Hepatic stellate cell (primary cell): ENCODE results near the gene IL17C.

ENCODE experiments used
- DNase-seq: peaks from one replicate; pipeline ENCODE4 v3.0.0; 2011; ENCODE audit warnings: low spot score

Gene IL17C

DNA sequence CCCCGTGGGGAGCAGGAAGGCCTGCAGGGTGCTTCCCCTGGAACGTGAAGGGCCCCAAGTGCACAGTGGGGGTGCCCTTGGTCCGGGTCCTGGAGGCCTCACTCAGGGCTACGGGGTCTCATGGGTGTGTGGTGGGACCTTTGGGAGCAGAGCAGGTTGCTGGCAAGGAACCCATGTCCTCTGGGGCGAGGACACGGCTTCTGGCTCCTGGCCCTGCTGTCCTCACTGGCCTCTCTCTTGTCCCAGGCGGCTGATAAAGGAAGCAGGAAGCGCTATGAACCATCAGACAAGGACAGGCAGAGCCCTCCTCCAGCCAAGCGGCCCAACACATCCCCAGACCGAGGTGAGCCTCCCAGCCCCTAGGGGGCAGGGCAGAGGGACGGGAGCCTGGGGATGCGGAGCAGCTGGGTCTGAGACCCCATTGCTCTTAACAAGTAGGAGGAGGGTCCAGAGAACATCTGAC, 9.8 kb upstream of the IL17C start:
- DNase-seq = no peak

DNA sequence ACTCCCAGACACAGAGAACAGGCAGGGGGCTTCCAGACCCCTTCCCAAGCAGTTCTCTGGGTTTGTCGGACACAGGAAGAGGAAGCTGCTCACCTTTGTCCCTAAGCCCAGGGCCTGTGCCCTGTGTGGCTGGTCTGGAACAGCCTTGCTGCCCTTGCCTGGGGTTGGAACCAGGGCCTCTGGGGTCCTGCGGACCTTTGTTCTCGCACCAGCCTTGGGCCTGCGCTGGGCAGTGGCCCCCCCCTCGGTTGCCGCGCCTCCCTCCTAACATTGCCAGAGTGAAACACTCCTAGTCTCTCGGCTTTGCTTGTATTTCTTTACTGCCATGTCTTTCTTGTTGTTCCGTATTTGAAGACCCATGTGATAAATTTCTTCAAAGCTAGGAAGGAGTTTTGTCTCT, 8.5 kb upstream of the IL17C start:
- no peak for DNase-seq

DNA sequence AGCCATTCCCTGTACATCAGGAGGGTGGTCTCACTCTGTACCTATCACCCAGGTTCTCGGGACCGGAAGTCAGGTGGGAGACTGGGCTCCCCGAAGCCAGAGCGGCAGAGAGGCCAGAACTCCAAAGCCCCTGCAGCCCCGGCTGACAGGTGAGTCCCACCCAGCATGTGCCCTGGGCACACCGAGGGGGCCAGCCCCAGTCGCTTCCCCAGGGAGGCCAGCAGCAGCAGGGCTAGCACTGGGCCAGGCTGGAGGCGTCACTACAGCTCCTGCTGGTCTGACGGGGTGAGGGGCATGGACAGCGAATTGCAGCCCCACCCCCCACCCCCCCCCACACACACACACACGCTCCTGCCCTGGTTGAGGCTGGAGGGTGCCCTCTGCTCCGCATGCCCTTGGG, 7.9 kb upstream of the IL17C start:
- no peak for DNase-seq

DNA sequence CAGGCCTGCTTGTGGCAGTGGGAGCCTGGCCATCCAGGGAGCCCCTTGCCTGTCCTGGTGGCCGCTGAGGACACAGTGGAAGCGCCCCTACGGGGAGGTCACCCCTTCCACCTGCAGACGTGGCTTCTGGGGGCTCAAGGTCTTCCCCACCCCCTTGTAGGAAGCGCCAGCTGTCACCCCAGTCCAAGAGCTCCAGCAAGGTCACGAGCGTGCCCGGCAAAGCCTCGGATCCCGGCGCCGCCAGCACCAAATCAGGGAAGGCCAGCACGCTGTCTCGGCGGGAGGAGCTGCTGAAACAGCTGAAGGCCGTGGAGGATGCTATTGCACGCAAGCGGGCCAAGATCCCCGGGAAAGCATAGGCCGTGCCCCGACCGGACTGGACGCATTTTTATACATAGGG, 7.4 kb upstream of the IL17C start:
- no peak for DNase-seq

DNA sequence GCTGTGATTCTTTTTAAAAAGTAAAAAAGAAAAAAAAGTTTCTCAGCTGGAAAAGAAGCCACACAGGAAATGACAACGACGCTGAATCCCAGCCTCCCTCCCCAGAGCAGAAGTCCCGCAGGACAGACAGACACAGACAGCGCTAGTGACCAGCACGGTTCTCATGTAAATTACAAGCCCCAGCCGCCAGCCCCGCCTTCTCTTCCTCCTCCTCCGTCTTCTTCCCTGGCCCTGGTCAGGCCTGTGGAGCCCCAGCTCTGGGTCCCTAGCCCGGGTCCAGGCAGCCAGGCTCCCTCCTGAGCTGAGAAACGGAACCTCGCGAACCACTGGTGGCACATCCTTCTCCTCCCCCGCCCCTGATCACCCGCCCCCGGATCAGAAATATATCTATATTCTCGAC, 7.0 kb upstream of the IL17C start:
- DNase-seq = no peak

DNA sequence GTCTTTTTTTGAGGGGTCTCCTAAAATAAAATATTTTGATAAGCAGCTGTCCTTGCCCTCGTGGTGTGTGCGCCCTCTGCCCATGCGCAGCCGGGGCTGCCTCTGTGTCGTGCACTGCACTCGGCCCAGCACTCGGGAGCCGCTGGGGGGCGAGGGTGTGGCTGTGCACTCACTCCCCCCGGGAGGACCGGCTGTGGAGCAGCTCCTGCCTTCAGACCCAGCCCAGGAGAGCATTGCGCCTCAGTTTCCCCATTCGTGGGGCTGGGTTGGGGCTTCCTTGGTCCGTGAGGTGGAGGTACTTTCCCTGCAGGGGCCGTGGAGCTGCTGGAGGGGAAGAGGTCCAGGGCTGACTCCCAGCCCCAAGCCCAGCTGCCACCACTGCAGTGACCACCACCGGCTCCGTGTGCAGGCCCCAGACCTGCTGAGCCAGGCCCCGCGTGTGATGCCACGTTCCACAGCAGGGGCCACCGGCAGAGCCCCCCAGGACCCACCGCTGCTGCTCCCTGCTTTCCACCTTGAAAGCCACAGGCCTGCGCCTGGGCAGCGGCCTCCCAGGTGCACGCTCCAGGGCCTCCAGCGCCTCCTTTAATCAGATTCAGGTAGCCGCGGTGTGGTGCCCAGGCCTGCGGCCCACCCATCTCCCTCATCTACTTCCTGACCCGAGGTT, 6.3 kb upstream of the IL17C start:
- DNase-seq = no peak

DNA sequence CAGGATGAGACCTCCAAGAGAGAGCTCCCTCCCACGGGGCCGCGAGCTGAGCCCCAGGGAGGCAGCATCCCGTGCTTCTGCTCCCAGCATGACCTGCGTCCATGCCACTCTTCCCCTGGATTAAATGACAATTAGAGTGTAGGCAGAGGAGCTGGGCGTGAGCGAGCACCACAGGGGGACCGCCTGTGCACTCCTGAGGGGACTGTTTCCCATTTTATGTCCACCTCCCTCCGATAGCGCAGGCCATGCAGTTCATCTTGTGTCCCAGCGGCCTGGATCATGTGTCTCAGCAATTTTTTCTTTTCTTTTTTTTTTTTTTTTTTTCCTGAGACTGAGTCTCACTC, 5.8 kb upstream of the IL17C start:
- DNase-seq = no peak

DNA sequence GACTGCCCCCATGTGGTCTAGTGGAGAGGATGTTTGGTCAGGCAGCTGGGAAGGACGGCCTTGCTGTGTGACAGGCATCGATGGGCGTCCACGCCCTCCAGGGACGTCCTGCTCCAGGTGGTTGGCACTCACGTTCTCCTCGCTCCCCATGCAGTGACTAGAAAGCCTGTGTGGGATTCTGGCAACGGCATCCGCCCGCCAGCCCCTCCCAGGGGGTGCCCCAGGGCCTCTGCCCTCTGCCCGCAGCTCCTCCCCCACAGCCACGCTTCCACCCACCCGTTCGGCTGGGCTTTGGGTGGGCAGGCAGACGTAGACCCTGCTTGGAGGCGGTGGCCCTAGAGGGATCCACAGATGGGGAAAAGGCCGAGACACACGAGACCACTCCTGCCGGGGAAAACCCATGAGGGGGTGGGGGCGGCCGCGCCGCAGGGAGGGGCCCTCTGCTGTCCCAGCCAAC, 4.7 kb upstream of the IL17C start:
- no peak for DNase-seq

DNA sequence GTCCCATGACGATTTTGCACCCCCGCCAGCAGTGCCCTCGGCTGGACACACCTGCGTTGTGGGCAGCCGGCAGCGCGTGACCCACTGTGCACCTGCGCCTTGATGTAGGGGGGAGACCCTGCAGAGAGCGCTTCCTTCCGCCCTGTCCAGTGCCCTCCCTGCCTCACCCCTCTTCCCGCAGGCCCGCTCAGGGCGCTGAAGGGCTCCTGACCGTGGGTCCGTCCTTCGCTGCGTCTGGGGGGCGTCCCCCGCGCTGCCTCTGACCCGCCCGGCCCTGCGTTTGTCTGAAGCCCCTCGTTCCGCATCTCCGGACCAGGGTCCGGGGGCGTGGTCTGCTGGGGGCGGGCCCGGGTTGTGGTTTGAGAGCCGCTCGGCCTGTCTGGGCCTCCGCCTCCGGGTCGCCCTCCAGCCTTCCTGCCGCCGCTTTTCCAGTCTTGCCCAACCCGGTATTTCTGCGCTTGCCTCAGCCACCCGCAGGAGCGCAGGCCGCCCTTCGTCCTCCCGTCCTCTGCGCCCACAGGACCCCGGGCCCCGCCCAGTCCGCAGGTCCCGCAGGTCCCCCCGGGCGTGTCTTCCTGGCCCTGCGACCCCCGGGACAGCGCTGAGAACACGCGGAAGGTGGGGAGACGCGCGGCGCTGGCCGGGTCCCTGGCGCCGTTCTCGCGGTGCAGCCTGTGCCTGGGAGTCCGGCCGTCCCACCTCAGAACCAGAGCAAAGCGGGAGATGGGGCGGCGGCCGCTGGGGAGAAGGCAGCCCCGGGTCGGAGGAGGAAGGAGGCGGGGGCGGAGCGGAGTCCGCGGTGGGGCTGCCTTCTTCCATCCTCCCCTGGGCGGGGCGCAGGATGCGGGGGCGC, 4.0 kb upstream of the IL17C start:
- DNase-seq = no peak

DNA sequence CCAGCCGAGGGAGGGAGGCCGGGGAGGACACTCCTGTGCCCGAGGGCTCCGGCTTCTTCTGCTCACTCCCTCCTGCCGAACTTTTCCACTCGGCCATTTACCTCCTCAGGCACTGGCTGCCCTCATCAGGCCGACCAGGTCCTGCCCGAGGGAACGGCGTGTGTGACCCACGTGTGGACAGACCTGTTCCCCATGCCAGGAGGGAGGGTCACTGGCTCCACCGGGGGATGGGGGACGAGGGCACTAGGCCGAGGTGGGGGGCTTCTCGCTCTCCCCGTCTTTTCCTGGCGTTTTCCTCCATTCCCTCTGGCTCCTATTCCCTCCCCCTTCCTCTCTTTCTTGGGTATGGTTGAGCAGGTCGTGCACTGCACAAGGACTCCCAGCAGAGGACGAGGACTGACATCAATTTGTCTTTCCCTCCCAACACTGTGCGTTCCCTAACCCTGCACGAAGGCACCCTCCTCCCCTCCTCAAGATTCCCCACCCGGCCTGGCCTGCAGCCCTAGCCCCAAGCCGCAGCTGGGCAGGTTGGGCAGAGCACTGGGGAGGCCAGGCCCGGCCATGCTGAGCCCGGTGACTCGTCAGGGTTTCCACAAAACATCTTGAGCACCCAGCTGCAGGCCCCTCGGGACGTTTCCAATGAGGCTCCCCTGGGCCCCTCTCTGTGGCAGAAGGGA, 3.2 kb upstream of the IL17C start:
- peak; percentile 50 for DNase-seq

DNA sequence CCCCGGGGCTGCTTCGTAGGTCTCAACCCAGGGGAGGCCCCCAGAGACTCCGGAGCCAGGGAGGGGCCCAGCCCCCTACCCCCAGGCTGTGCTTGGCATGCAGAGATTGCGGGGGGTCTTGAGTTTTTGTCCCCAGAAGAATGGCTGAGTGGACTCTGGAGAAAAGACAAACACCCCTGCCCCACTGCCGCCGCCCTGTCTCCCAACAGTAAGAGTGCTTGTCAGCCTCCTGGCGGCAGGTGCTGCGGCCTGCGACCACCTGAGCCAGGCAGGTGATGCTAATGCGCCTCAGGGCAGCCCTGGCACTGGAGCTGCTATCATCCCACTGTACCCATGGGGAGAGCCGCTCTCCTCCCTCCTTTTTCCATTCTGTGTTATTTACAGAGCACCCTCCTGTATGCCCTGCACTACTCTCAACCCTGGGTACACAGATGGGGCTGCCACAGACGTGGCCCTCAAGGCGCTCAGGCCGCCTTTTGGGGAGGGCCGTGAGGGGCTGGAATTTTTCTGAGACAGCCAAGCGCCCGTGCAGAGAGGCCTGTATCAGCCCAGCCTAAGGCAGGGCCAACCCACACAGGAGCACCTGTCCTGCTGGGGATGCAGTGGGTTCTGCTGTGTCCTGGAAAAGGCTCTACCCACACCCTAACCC, 2.6 kb upstream of the IL17C start:
- no peak for DNase-seq

DNA sequence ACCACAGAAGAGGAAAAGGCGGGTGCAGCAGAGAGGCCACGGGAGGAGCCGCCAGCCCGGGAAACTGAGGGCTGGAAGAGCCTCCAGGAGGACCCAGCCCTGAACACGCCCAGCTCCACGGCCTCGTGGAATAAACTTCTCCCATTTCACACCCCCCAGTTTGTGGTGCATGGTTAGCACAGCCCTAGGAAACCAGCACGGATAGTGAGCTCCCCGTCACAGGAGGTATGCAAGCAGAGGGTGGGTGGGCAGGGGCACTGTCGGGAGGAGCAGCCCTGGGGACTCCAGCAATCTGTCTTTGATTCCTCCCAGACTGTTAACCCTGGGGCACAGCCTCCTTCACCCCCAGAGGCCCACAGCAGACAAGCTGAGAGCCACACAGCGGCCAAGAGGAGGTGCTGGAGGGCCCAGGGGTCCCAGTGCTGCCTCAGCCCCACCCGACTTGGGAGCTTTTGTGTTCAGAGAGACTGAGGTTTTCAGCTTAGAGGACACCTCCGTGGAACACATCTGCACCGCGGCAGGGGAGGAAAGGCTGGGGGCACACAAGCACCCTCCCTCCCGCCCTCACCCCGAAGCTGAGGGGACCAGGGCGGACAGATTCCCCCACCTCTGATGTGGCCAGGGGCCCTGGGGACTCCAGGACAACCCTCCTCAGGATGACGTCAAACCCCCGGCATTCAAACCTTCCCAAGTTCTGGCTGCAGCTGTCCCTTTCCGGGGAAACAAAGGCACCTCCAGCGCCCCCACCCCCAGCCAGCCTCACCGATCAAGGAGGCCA, 1.7 kb upstream of the IL17C start:
- no peak for DNase-seq

DNA sequence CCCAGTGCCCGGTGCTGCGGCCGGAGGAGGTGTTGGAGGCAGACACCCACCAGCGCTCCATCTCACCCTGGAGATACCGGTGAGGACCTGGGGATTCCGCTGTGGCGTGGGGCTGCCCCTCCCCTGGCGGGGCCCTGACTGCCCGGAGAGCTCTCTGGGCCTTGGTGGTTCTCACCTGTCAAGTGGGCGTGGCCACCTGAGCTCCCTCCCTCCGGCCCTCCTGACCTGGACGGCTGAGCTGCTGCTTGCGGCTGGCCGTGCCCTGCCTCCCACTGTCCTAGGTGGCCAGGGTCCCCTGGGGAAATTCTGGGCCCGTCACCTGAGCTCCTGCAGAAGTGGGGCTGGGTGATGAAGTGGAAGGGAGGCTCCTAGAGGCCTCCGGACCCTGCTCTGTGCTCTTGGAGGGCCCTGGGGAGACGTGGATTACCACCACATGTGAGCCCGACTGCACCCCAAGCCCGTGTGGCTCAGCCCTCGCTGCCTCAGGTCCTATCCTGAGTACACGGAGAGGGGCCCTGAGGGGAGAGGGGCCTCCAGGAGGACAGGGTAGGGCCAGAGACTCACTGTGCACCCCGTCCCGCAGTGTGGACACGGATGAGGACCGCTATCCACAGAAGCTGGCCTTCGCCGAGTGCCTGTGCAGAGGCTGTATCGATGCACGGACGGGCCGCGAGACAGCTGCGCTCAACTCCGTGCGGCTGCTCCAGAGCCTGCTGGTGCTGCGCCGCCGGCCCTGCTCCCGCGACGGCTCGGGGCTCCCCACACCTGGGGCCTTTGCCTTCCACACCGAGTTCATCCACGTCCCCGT, 1.1 kb downstream of the IL17C start:
- DNase-seq = peak; percentile 69

DNA sequence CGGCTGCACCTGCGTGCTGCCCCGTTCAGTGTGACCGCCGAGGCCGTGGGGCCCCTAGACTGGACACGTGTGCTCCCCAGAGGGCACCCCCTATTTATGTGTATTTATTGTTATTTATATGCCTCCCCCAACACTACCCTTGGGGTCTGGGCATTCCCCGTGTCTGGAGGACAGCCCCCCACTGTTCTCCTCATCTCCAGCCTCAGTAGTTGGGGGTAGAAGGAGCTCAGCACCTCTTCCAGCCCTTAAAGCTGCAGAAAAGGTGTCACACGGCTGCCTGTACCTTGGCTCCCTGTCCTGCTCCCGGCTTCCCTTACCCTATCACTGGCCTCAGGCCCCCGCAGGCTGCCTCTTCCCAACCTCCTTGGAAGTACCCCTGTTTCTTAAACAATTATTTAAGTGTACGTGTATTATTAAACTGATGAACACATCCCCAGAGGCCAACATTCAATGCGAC, 1.7 kb downstream of the IL17C start:
- no peak for DNase-seq

DNA sequence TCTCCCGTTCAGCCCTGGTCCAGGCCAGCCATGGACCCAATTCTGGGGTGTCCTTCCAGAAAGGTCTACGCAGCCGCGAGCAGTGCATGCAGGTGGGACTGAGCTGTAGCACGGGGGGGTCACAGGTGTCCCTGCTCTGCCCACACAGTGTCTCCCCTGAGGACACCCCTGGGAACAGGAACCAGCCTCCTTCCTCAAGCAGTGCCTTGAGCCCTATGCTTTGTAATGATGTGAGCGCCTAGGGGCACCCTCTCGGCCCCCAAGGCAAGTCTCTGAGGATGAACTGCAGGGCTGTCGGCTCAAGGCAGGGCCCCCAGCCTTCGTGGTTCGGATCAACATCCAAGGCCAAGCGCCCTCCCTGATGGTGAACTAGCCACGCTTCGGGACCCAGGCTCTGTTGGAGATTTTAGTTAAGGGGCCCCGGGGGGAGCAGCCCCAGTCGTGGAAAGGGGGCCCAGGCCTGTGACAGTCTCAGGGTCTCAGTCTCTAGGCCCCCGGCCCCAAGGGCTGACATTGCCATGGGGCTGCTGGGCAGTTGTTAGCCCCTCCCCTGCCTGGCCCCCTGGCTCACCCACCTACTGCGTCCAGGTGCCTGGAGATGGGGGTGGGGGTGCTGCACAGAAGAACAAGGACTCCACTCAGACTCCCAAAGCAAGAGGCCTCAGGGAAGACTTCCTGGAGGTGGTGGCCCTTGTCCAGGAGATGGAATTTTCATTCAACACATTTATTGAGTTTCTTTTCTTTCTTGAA, 2.3 kb downstream of the IL17C start:
- no peak for DNase-seq

DNA sequence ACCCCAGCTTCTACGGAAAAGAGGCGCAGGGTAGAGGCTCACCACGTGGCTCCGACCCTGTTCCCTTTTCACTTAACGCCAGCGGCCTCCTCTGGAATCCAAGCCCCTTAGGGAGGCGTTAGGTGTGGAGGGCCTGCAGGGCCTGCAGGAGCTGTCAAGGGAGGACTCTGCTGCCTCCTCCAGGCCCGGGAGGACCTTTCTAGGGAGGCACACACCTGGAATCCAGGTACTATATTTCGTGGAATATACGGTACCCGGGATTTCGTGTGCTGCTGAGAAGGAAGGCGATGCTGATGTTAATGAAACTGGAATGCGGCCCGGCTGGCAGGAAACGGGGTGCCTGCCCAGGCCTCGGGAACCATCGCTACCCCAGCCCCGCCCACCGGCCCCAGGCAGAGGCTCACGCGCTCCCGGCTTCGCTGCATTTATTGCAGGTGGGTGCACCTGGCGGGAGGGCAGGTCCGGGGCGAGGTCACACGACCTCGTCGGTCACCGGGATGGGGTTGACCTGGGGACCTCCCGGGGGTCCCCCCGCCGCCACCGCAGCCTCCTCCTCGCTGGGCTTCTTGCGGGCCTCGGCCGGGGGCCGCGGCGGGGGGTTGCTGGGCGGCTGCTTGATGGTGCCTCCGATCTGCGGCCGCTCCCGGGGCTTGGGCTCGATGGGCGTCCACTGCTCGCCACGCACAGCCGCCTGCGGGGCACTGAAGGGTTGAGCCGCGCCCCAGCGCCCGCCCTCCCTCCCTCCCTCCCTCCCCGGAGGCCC, 4.7 kb downstream of the IL17C start:
- DNase-seq = no peak

DNA sequence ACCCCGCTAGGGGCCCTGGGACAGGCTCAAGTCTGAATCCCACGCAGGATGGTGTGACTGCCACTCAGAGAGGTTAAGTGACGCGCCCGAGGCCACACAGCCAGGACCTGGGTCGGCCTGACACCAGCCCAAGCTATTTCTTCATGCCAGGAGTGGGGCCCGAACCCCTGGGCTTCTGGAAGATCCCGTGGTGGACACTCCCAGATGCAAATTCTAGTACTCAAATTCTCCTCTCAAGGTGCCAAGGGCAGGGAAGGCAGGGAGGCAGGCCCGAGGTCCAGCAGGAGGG, 5.2 kb downstream of the IL17C start:
- DNase-seq = no peak

DNA sequence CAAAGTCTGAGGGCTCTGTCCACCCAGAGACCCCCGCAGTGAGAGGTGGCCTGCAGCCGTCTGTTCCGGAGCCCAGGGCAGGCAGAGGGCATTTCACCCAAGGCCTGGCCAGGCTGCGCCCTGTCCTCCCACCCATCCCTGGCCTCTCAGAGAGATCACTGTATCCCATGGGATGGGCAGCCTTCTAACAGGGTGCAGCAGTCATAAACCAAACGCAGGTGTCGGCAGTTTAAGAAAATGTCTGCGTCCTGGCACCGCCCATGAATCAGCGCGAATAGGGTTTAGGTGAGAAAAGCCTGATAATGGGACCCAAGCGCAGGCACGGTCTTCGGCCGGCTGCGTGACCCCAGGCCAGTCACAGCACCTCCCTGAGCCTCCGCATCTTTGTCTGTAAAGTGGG, 7.1 kb downstream of the IL17C start:
- no peak for DNase-seq

DNA sequence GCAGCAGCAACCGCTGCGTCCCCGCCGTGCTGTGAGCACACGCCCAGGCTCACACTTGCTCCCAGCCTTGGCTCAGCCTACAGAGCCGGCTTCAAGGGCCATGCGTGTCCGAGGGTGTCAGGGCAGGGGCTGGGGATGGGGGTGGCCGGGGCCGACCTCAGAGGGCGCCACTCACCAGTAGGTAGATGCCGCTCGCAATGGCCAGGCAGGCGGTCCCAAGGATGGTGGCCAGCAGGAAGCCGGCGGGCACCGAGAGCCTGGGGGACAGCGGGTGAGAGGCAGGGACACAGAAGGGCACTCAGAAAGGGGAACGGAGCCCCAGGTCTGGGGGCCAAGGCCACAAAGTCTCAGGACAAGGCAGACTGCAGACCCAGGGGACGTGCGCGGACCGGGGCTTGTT, 7.6 kb downstream of the IL17C start:
- no peak for DNase-seq
